Body of pancreas (tissue), 4 donors: ENCODE results near the gene COPE.

Experiments used
- POLR2A ChIP-seq, 3 donors: fragments of 450-650 bp; IDR thresholded peaks; one replicate each; pipeline ENCODE4 v1.6.1; 2016; ENCODE audit warnings: antibody characterized with exemption in 3 of 3, mild to moderate bottlenecking in 2 of 3
- TF ChIP-seq, protein P1 (sequence below), 7 experiments: fragments of 450-650 bp in 4 of 7; fragments of 200-600 bp in 3 of 7; sonication (generic) in 3 of 7; IDR thresholded peaks; one replicate each; pipeline ENCODE4 v1.5.1; 2016 to 2019; ENCODE audit warnings: antibody characterized with exemption in 7 of 7

DNA sequence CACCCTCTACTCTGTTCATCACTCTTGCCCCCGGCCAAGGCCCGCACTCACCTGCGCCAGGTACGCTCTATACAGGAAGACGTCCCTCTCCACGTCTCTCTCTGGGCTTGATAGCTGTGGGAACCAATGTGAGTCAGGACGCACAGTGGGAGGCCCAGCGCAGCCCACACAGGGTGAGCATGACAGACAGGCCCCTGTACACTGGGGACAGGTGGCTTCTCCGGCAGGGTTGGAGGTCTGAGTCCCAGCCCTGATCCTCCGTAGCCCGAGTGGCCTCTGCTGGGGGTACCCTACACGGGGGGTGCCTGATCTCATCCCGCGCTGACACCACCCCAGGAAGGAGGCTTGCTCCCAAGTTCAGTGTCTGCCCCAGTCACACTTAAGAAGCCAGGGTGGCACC is 6.3 kb downstream of the COPE start:
- TF ChIP-seq POLR2A (IDR thresholded peaks at IDR 0.05) = no peak
- TF ChIP-seq, protein P1, sequence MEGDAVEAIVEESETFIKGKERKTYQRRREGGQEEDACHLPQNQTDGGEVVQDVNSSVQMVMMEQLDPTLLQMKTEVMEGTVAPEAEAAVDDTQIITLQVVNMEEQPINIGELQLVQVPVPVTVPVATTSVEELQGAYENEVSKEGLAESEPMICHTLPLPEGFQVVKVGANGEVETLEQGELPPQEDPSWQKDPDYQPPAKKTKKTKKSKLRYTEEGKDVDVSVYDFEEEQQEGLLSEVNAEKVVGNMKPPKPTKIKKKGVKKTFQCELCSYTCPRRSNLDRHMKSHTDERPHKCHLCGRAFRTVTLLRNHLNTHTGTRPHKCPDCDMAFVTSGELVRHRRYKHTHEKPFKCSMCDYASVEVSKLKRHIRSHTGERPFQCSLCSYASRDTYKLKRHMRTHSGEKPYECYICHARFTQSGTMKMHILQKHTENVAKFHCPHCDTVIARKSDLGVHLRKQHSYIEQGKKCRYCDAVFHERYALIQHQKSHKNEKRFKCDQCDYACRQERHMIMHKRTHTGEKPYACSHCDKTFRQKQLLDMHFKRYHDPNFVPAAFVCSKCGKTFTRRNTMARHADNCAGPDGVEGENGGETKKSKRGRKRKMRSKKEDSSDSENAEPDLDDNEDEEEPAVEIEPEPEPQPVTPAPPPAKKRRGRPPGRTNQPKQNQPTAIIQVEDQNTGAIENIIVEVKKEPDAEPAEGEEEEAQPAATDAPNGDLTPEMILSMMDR (IDR thresholded peaks at IDR 0.05) = no peak
